OCI-LY1 (cell line): ENCODE results near the gene MAPK10.

Experiments
- CTCF ChIP-seq: fragments of 200-600 bp; sonication (generic), shearing (Covaris generic); IDR thresholded peaks from 2 replicates; pipeline ENCODE4 v1.5.1; 2017; ENCODE audit warnings: mild to moderate bottlenecking, antibody characterized with exemption, low read length, moderate library complexity, mixed read lengths
- EZH2 ChIP-seq: fragments of 200-600 bp; sonication (generic), shearing (Covaris generic); IDR thresholded peaks from 2 replicates; pipeline ENCODE4 v1.8.0; 2017; ENCODE audit warnings: borderline replicate concordance, mixed run types, mild to moderate bottlenecking, antibody characterized with exemption, low read length, moderate library complexity, mixed read lengths

DNA sequence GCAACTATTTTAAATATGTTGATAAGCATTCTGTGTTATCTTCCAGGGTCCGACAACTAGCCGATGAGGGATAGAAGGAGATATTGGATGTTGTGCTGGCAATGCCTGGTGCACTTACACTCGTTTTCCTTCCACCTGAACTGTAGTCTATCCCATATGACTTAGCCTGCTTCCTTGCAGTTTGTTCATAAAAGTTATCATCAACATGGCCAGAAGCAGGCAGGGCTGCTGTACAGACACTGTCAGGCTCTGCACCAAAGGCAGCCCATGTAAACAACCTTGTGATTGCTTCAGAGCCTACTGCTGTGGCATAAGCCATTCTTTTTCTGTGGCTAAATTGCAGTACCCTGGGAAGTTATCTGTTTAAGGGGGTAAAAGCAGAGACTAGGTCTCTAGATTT is 1.6 kb downstream of the MAPK10 start:
- TF ChIP-seq CTCF (no peak), EZH2 (no peak)
